Daoy (cell line): ENCODE data around the gene G0S2. TPM values are rescaled to one million over a fixed set of nuclear protein-coding genes. Genes with fewer than 3 reads are reported as not detected.

Source experiments
- DNase-seq: peaks from one replicate; pipeline ENCODE4 v3.0.0-alpha.2; 2015; ENCODE audit warnings: low read depth
- total RNA-seq: library from RNA; depleted of rRNA; stranded (reverse); fragments of >200 nt; shearing (Covaris generic); gene quantifications from 2 replicates; pipeline ENCODE4 v1.2.3, GENCODE V29; 2014; rRNA removed

The G0S2 gene
- total RNA-seq, 1 experiment from 2014 or later: 5.7 TPM

DNA sequence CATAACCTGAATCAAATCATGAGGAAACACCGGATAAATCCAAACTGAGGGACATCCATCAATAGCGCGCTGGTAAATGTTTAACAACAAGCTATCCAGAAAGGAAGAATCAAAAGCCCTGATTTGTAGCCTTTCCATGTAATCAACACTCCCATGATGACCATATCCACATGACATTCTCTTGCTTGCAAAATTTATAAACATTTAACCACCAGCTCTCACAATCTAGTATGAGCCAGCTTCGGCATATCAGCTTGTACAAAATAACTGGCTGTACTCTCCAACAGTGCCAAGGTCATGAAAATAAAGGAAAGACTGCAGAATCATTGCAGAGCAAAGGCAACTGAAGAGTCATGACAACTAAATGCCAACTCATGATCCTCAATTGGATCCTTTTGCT is 45.1 kb downstream of the G0S2 start:
- no peak for DNase-seq

DNA sequence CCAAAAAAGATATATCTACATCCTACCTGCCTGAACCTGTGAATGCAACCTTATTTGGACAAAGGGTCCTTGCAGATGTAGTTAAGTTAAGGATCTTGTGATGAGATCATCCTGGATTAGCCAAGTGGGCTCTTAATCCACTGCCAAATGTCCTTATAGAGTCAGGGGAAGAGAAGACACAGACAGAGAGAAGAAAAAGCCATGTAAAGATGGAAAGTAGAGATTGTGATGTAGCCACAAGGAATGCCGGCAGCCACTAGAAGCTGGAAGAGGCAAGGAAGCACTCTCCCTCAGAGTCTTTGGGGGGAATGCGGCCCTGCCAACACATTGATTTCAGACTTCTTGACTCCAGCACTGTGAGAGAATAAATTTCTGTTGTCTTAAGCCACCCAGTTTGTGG is 45.6 kb downstream of the G0S2 start:
- DNase-seq: no peak

DNA sequence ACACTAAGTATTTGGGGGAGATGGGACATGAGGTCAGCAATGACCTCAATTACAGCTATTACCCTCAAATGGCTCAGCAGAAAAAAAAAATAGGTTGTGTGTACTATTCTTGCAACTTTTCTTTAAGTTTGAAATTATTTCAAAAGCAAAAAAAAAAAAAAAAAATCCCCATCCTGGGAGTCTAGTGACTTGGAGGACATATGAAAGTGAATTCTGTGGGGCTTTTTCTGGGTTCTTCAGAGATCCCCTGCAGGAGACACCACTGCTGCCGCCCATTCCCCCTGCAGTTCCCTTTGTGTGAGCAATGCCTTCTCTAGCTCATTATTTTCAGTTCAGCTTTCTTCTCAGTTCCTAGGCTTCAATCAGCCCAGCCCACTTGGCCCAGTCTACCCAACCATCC is 46.1 kb downstream of the G0S2 start:
- no peak for DNase-seq

DNA sequence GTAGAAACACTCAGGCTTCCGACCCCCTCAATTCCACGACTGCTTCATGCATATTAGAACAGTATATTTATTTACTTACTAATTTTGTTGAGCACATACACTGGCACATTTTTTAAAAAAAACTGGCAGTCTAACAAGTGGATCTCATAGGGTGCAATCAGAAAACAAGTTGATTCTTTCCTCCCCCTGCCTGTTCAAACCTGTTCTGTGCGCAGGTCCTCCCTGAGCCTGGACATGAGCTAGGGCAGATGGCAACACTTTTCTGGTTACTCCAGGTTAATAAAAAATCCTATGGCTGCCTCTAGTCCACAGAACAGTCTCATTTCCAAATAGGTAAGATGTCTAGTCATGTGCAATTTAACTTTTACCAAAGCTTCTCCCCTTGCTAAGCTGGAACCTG is 48.1 kb downstream of the G0S2 start:
- no peak for DNase-seq

DNA sequence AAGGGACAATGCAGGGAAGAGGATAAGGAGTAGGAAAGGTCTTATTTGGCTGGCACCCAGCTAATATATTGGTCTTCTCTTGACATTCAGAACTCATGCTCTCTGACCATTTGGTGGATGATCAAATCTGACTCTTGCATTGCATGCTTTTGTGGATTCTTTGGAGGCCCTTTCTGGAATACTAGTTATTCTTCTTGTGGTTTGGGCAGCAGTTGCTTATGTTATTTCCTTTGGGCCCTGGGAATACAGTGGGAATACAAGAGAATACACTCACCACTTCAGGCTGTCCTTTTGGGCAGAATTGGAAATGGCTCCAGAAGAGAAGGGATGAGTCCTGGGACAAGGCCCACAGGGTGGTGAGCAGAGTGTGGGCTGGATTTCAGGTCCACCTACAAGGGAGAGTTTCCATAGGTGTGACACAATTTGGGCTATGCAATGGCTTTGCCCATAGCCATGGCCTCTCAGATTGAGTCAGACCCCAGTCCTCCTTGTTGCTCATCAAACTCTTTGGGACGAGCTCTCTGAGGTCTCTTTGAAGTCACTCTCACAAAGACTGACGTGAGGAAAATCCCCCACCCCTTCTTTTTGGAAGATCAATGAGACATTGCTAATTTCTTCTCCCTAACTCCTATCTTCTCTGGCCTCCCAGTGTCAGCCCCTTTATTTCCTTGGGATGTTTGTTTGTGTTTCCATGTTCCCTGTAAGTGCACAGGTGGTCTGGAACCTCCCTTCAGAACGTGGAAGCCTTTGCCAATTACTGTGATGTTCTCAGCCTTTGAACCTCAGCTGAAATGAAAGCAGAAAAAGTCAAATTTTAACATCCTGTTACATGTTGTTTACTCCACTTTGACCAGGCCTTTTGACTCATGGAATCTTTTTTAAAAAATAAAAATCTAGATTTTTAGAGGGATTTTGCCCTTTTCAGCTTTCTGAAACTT is 48.8 kb downstream of the G0S2 start:
- no peak for DNase-seq

Other genes starting within 250 kb of the G0S2 start
- gene CAMK1G, start 91.7 kb upstream of the G0S2 start, total RNA-seq: not detected in 2 replicates
- 5.7 and 7.8 TPM in 2 replicates for gene LAMB3, start 23.0 kb upstream of the G0S2 start, total RNA-seq
- gene HSD11B1, start 29.4 kb downstream of the G0S2 start, total RNA-seq: not detected in 2 replicates
- not detected in 2 replicates for gene TRAF3IP3, start 80.6 kb downstream of the G0S2 start, total RNA-seq
- gene C1orf74, start 109.1 kb downstream of the G0S2 start, total RNA-seq: 3.4 and 3.5 TPM in 2 replicates
- not detected in 2 replicates for gene IRF6, start 130.7 kb downstream of the G0S2 start, total RNA-seq
- 14.0 and 15.3 TPM in 2 replicates for gene UTP25, start 152.6 kb downstream of the G0S2 start, total RNA-seq